Fibroblast of villous mesenchyme (primary cell): ENCODE results near the gene FGGY. TPM values are rescaled to one million over a fixed set of nuclear protein-coding genes. Genes with fewer than 3 reads are reported as not detected.
A peak's percentile ranks its signal among the peaks of the same experiment; 100 is the strongest.
"Not testable (repeated sequence)": the region's sequence is repeated elsewhere in the genome, so short reads cannot be mapped to it uniquely, and the experiment has no call there.

Source experiments
- DNase-seq: peaks from one replicate; pipeline ENCODE4 v3.0.0-alpha.2; 2010; ENCODE audit warnings: low read depth
- H3K4me3 ChIP-seq: 2 replicates; pipeline ENCODE4 v1.5.1; 2011; ENCODE audit warnings: low read depth, mild to moderate bottlenecking, low read length
- total RNA-seq: library from RNA; depleted of rRNA; stranded (reverse); fragments of >200 nt; gene quantifications from 2 replicates; pipeline ENCODE4 v1.2.3, GENCODE V29; 2012
- TF ChIP-seq, protein P1 (sequence below): IDR thresholded peaks from 2 replicates; pipeline ENCODE4 v1.5.1; 2012; ENCODE audit warnings: low read depth, mild to moderate bottlenecking, low read length; ENCODE audit not compliant: insufficient read depth

FGGY gene
- total RNA-seq: 11.7 and 13.2 TPM in 2 replicates

- TF ChIP-seq, protein P1, sequence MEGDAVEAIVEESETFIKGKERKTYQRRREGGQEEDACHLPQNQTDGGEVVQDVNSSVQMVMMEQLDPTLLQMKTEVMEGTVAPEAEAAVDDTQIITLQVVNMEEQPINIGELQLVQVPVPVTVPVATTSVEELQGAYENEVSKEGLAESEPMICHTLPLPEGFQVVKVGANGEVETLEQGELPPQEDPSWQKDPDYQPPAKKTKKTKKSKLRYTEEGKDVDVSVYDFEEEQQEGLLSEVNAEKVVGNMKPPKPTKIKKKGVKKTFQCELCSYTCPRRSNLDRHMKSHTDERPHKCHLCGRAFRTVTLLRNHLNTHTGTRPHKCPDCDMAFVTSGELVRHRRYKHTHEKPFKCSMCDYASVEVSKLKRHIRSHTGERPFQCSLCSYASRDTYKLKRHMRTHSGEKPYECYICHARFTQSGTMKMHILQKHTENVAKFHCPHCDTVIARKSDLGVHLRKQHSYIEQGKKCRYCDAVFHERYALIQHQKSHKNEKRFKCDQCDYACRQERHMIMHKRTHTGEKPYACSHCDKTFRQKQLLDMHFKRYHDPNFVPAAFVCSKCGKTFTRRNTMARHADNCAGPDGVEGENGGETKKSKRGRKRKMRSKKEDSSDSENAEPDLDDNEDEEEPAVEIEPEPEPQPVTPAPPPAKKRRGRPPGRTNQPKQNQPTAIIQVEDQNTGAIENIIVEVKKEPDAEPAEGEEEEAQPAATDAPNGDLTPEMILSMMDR: no peak
- peak; percentile 99 for DNase-seq
- H3K4me3 ChIP-seq: peak within 1 kb of the TSS; percentile 78
These were observed at the start of gene FGGY for GRCh38 chr1:59296358-59297256. Gene FGGY, plus strand, starts transcription at chr1:59297094. Its CDS starts 24,456 bp downstream, at chr1:59321550.

DNA sequence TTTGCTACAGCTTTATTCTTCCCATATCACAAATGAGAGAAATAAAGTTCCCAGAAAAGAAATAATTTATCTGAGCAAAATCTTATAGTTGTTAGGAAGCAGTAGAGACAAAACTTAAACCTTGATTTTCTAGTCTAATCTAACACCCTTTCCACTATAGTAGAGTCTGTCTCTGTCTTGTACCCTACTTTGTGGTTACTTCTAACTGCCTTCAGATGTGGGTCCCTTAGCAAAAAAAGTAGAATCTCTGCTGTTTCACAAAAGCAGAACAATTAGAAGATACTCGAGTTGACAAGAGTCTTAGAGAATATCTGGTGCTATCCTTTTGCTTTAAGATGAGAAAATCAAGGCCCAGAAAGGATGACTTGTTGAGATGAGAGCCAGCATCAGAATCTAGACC is 48.1 kb upstream of the FGGY start:
- DNase-seq: no peak
- H3K4me3 ChIP-seq: no peak overlapping the region
- TF ChIP-seq, protein P1: no peak

GRCh38 chr1:59249396-59250137 is 47.3 kb upstream of the FGGY start:
- TF ChIP-seq, protein P1: no peak
- peak; percentile 22 for DNase-seq
- no peak overlapping the region for H3K4me3 ChIP-seq

GRCh38 chr1:59251061-59251460 is 45.8 kb upstream of the FGGY start:
- not testable (repeated sequence) for DNase-seq, H3K4me3 ChIP-seq

GRCh38 chr1:59256429-59256828 is 40.5 kb upstream of the FGGY start:
- not testable (repeated sequence) for DNase-seq, H3K4me3 ChIP-seq

GRCh38 chr1:59258412-59259032 is 38.4 kb upstream of the FGGY start:
- no peak overlapping the region for H3K4me3 ChIP-seq
- DNase-seq: no peak
- TF ChIP-seq, protein P1: no peak

DNA sequence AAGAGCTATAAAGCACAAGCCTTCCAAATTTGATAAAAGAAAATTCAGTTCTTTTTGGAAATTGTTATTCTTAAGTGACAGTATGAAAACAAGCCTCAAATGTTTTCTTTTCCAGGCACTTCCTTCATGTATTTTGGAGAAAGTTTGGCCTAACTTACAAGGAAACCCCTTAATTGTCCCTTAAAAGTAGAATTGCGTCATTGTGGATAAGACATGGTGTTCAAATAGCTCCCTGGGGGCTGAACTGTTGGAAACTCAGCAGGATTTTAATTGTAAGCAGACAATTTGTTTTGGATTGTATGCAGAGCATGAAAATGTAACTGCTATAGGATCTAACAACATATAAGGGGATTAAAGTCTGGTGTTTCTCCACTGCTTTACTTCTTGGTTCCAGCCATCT is 35.4 kb upstream of the FGGY start:
- TF ChIP-seq, protein P1: no peak
- H3K4me3 ChIP-seq: no peak overlapping the region
- DNase-seq: peak; percentile 65
